H1 (cell line): ENCODE data around the gene NCEH1. TPM values are rescaled to one million over a fixed set of nuclear protein-coding genes. Genes with fewer than 3 reads are reported as not detected.

ENCODE experiments used
- CTBP2 ChIP-seq: IDR thresholded peaks from 2 replicates; pipeline ENCODE4 v1.7.0; 2011; ENCODE audit warnings: borderline replicate concordance, mild to moderate bottlenecking, moderate library complexity, mixed read lengths, low read length; ENCODE audit not compliant: insufficient read depth, insufficient read length
- JUN ChIP-seq: IDR thresholded peaks from 2 replicates; pipeline ENCODE4 v1.6.1; 2011; ENCODE audit warnings: low read depth, mild to moderate bottlenecking, improper control_type of control experiment, low read length
- KDM1A ChIP-seq: fragments of 200-600, 300-600 bp; sonication (generic); IDR thresholded peaks from 2 replicates; pipeline ENCODE4 v1.7.1; 2016; ENCODE audit warnings: mild to moderate bottlenecking, low read length, borderline replicate concordance
- TAF7 ChIP-seq: optimal IDR thresholded peaks from 2 replicates; pipeline ENCODE3; 2011; ENCODE audit warnings: low read depth, mild to moderate bottlenecking, inconsistent platforms, low read length, moderate library complexity, borderline replicate concordance
- polyA plus RNA-seq, 7 experiments: library from polyadenylated mRNA; depleted of rRNA in 3 of 7; stranded (reverse) in 5 of 7; unstranded in 2 of 7; fragments of >200 nt in 5 of 7; fragments of 200-250 nt in 2 of 7; gene quantifications; 1 replicate in 5 of 7; 2 replicates in 1 of 7; 4 replicates in 1 of 7; pipeline versions ENCODE4 v1.2.1 to v1.2.3, GENCODE V29; 2011 to 2013; ENCODE audit warnings: missing spikeins in 2 of 7, mixed read lengths in 2 of 7
- total RNA-seq: library from RNA; stranded (reverse); fragmentation: NEBNext Ultra II Directional; extraction: Animal tissue kit (Norgen Biotek cat#: 25700); gene quantifications from 2 replicates; pipeline ENCODE4 v1.2.1, GENCODE V29; 2021
- TF ChIP-seq, protein P1 (sequence below): fragments of 300-600 bp; sonication (generic); IDR thresholded peaks from 2 replicates; pipeline ENCODE4 v1.7.1; 2012; ENCODE audit warnings: low read length, moderate library complexity, mild to moderate bottlenecking, inconsistent platforms; ENCODE audit not compliant: insufficient replicate concordance

The NCEH1 gene
- total and polyA plus RNA-seq, 2 of the 8 experiments (the other 6 are each of a cell fraction or from before 2014, with no cell fraction given), result 2.2 to 6.4 TPM

DNA sequence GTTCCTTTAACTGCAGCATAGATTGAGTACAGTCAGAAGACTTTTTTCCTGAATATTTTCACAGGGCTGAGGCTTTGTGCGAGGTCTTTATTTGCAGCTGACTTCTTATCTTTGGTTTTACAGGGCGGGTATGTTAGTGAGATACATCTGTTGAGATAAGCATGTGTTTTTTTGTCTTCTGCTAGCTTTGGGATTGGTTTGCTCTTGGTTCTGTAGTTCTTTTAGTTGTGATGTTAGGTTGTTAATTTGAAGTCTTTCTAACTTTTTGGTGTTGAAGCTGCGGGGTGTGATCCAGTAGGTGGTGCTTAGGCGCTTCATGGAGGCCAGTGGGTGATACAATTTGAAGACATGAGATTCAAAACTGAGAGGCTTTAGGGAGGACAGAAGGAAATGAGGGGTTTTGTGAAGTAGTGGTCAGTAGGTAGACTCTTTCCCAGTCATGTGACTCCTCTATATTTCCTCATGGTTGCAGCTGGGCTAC, 119.7 kb downstream of the NCEH1 start (continued):
- TF ChIP-seq, protein P1, sequence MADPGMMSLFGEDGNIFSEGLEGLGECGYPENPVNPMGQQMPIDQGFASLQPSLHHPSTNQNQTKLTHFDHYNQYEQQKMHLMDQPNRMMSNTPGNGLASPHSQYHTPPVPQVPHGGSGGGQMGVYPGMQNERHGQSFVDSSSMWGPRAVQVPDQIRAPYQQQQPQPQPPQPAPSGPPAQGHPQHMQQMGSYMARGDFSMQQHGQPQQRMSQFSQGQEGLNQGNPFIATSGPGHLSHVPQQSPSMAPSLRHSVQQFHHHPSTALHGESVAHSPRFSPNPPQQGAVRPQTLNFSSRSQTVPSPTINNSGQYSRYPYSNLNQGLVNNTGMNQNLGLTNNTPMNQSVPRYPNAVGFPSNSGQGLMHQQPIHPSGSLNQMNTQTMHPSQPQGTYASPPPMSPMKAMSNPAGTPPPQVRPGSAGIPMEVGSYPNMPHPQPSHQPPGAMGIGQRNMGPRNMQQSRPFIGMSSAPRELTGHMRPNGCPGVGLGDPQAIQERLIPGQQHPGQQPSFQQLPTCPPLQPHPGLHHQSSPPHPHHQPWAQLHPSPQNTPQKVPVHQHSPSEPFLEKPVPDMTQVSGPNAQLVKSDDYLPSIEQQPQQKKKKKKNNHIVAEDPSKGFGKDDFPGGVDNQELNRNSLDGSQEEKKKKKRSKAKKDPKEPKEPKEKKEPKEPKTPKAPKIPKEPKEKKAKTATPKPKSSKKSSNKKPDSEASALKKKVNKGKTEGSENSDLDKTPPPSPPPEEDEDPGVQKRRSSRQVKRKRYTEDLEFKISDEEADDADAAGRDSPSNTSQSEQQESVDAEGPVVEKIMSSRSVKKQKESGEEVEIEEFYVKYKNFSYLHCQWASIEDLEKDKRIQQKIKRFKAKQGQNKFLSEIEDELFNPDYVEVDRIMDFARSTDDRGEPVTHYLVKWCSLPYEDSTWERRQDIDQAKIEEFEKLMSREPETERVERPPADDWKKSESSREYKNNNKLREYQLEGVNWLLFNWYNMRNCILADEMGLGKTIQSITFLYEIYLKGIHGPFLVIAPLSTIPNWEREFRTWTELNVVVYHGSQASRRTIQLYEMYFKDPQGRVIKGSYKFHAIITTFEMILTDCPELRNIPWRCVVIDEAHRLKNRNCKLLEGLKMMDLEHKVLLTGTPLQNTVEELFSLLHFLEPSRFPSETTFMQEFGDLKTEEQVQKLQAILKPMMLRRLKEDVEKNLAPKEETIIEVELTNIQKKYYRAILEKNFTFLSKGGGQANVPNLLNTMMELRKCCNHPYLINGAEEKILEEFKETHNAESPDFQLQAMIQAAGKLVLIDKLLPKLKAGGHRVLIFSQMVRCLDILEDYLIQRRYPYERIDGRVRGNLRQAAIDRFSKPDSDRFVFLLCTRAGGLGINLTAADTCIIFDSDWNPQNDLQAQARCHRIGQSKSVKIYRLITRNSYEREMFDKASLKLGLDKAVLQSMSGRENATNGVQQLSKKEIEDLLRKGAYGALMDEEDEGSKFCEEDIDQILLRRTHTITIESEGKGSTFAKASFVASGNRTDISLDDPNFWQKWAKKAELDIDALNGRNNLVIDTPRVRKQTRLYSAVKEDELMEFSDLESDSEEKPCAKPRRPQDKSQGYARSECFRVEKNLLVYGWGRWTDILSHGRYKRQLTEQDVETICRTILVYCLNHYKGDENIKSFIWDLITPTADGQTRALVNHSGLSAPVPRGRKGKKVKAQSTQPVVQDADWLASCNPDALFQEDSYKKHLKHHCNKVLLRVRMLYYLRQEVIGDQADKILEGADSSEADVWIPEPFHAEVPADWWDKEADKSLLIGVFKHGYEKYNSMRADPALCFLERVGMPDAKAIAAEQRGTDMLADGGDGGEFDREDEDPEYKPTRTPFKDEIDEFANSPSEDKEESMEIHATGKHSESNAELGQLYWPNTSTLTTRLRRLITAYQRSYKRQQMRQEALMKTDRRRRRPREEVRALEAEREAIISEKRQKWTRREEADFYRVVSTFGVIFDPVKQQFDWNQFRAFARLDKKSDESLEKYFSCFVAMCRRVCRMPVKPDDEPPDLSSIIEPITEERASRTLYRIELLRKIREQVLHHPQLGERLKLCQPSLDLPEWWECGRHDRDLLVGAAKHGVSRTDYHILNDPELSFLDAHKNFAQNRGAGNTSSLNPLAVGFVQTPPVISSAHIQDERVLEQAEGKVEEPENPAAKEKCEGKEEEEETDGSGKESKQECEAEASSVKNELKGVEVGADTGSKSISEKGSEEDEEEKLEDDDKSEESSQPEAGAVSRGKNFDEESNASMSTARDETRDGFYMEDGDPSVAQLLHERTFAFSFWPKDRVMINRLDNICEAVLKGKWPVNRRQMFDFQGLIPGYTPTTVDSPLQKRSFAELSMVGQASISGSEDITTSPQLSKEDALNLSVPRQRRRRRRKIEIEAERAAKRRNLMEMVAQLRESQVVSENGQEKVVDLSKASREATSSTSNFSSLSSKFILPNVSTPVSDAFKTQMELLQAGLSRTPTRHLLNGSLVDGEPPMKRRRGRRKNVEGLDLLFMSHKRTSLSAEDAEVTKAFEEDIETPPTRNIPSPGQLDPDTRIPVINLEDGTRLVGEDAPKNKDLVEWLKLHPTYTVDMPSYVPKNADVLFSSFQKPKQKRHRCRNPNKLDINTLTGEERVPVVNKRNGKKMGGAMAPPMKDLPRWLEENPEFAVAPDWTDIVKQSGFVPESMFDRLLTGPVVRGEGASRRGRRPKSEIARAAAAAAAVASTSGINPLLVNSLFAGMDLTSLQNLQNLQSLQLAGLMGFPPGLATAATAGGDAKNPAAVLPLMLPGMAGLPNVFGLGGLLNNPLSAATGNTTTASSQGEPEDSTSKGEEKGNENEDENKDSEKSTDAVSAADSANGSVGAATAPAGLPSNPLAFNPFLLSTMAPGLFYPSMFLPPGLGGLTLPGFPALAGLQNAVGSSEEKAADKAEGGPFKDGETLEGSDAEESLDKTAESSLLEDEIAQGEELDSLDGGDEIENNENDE, result no peak
- no peak for TF ChIP-seq JUN
- no peak for TF ChIP-seq TAF7
- no peak for TF ChIP-seq KDM1A
- no peak for TF ChIP-seq CTBP2
